Endothelial cell of umbilical vein (primary cell): ENCODE results near the gene DGCR2. TPM values are rescaled to one million over a fixed set of nuclear protein-coding genes. Genes with fewer than 3 reads are reported as not detected.

ENCODE experiments used
- BruUV-seq: library from RNA; stranded (reverse); fragments of 400-500 nt; replicated peaks from 2 replicates; lab custom pipeline; 2021; lab: Mats Ljungman, UMichigan
- CTCF ChIA-PET: fragments of 300-600, 350-600 bp; sonication (Branson Sonifier 250); formaldehyde crosslinking; loops from one replicate; lab custom pipeline; 2021; ENCODE audit warnings: antibody characterized with exemption, inconsistent platforms; lab: Charles Lee
- POLR2A ChIA-PET: fragments of 300-600, 350-600 bp; sonication (Branson Sonifier 250); formaldehyde crosslinking; loops from one replicate; lab custom pipeline; 2021; ENCODE audit warnings: antibody characterized with exemption, inconsistent platforms; lab: Charles Lee
- DNase-seq: peaks from one replicate; pipeline ENCODE4 v3.0.0-alpha.2; 2011; ENCODE audit warnings: low read depth, low spot score
- FAIRE-seq: peaks from 2 replicates; lab custom pipeline; 2011; peaks lifted over from hg19 to GRCh38; lab: Jason Lieb, UNC
- H2AFZ ChIP-seq: 2 replicates; pipeline ENCODE4 v1.6.0; 2012; ENCODE audit warnings: low read depth, low read length, control low read depth, inconsistent platforms
- H3K27ac ChIP-seq: 2 replicates; pipeline ENCODE4 v1.5.1; 2011; ENCODE audit warnings: low read depth, mild to moderate bottlenecking, control low read depth, low read length, moderate library complexity; ENCODE audit not compliant: insufficient read depth
- H3K27me3 ChIP-seq, 2 experiments: 2 replicates each; pipeline versions ENCODE4 v1.6.0 to v1.6.1; 2011; ENCODE audit warnings: low read length in 2 of 2, mixed read lengths in 1 of 2; ENCODE audit not compliant: control insufficient read depth in 2 of 2, insufficient read depth in 2 of 2
- H3K36me3 ChIP-seq, 2 experiments: 2 replicates in 1 of 2; 3 replicates in 1 of 2; pipeline ENCODE4 v1.5.1; 2011; ENCODE audit warnings: low read length in 2 of 2, mild to moderate bottlenecking in 1 of 2, moderate library complexity in 1 of 2; ENCODE audit not compliant: control insufficient read depth in 2 of 2, insufficient read depth in 2 of 2; ENCODE audit errors: extremely low read depth in 1 of 2
- H3K4me1 ChIP-seq: 3 replicates; pipeline ENCODE4 v1.5.1; 2011; ENCODE audit warnings: mild to moderate bottlenecking, low read length; ENCODE audit not compliant: control insufficient read depth, insufficient read depth; ENCODE audit errors: extremely low read depth
- H3K4me2 ChIP-seq: 2 replicates; pipeline ENCODE4 v1.6.1; 2011; ENCODE audit warnings: low read length, control low read depth, mixed read lengths; ENCODE audit not compliant: insufficient read depth
- H3K4me3 ChIP-seq, 3 experiments: fragments of 200-600 bp in 1 of 3; sonication (generic), shearing (Covaris generic) in 1 of 3; replicated peaks in 1 of 3; 2 replicates each; pipeline ENCODE4 v1.5.1; 2011 to 2016; ENCODE audit warnings: control low read depth in 3 of 3, low read length in 3 of 3, mild to moderate bottlenecking in 2 of 3, inconsistent platforms in 1 of 3, low read depth in 1 of 3, moderate library complexity in 1 of 3; ENCODE audit not compliant: insufficient read depth in 1 of 3
- H3K79me2 ChIP-seq: 2 replicates; pipeline ENCODE4 v1.6.0; 2012; ENCODE audit warnings: low read length, inconsistent platforms; ENCODE audit not compliant: control insufficient read depth, insufficient read depth
- H3K9ac ChIP-seq: replicated peaks from 2 replicates; pipeline ENCODE3; 2011; ENCODE audit warnings: low read length, control low read depth; ENCODE audit not compliant: insufficient read depth; ENCODE audit errors: extremely low read depth
- H3K9me1 ChIP-seq: replicated peaks from 3 replicates; pipeline ENCODE4 v1.6.0; 2011; ENCODE audit warnings: mild to moderate bottlenecking, low read length; ENCODE audit not compliant: control insufficient read depth, insufficient read depth; ENCODE audit errors: extremely low read depth
- H3K9me3 ChIP-seq: replicated peaks from 2 replicates; pipeline ENCODE4 v1.5.1; 2012; ENCODE audit warnings: low read length, inconsistent platforms; ENCODE audit not compliant: control insufficient read depth, insufficient read depth
- H4K20me1 ChIP-seq: replicated peaks from 2 replicates; pipeline ENCODE3; 2011; ENCODE audit warnings: mild to moderate bottlenecking, low read length; ENCODE audit not compliant: control insufficient read depth, insufficient read depth; ENCODE audit errors: extremely low read depth
- CTCF ChIP-seq, 2 donors: IDR thresholded peaks; 1 replicate in 1 of 2; 2 replicates in 1 of 2; pipeline ENCODE4 v1.5.1; 2011; ENCODE audit warnings: low read length in 2 of 2, mild to moderate bottlenecking in 2 of 2, moderate library complexity in 2 of 2, control low read depth in 1 of 2, inconsistent platforms in 1 of 2, low read depth in 1 of 2; ENCODE audit not compliant: insufficient read depth in 1 of 2; ENCODE audit errors: extremely low read depth in 1 of 2
- EZH2 ChIP-seq: IDR thresholded peaks from 2 replicates; pipeline ENCODE4 v1.6.1; 2012; ENCODE audit warnings: borderline replicate concordance, low read depth, mild to moderate bottlenecking, moderate library complexity, low read length, inconsistent platforms; ENCODE audit not compliant: severe bottlenecking
- FOS ChIP-seq: IDR thresholded peaks from 2 replicates; pipeline ENCODE4 v1.6.1; 2011; ENCODE audit warnings: mild to moderate bottlenecking, low read length, moderate library complexity, borderline replicate concordance; ENCODE audit not compliant: insufficient read depth
- GATA2 ChIP-seq: IDR thresholded peaks from 2 replicates; pipeline ENCODE4 v1.7.0; 2011; ENCODE audit warnings: low read depth, mild to moderate bottlenecking, moderate library complexity, mixed read lengths, low read length; ENCODE audit not compliant: insufficient read length, insufficient read depth
- JUN ChIP-seq: IDR thresholded peaks from 2 replicates; pipeline ENCODE4 v1.6.1; 2011; ENCODE audit warnings: borderline replicate concordance, low read depth; ENCODE audit not compliant: insufficient read length, insufficient read depth
- MAX ChIP-seq: IDR thresholded peaks from 2 replicates; pipeline ENCODE4 v1.6.1; 2011; ENCODE audit not compliant: insufficient read depth, insufficient read length
- MYC ChIP-seq: IDR thresholded peaks from one replicate; pipeline ENCODE4 v1.6.1; 2011; ENCODE audit warnings: mild to moderate bottlenecking, low read depth, low read length
- POLR2A ChIP-seq: IDR thresholded peaks from 2 replicates; pipeline ENCODE4 v1.6.1; 2012; ENCODE audit warnings: low read depth, mild to moderate bottlenecking, control low read depth, low read length
- POLR2AphosphoS5 ChIP-seq: IDR thresholded peaks from 2 replicates; pipeline ENCODE4 v1.6.1; 2012; ENCODE audit warnings: low read depth, mild to moderate bottlenecking, control low read depth, low read length, moderate library complexity; ENCODE audit not compliant: insufficient read depth
- dilution Hi-C: fragments of 300-500 bp; cut with MboI; formaldehyde crosslinking; loops from one replicate; pipeline ENCODE4 v1.15.0; 2019; ENCODE audit warnings: low sequenced_read_pairs; ENCODE audit not compliant: extremely low pct_ligation_motif_present
- intact Hi-C: fragments of 100-400 bp; cut with micrococcal nuclease; formaldehyde crosslinking; loops from one replicate; pipeline ENCODE4 v1.10.0; 2022
- polyA plus RNA-seq, 4 experiments: library from polyadenylated mRNA; depleted of rRNA in 3 of 4; stranded (reverse) in 3 of 4; unstranded in 1 of 4; fragments of >200 nt; gene quantifications; 2 replicates each; pipeline versions ENCODE4 v1.2.1 to v1.2.3, GENCODE V29; 2011 to 2012; ENCODE audit warnings: missing spikeins in 1 of 4
- total RNA-seq: library from RNA; stranded (reverse); gene quantifications from 2 replicates; pipeline ENCODE4 v1.2.3, GENCODE V29; 2021

DGCR2 gene
- total and polyA plus RNA-seq, 2 donors (not counting 3 experiments of a cell fraction or from before 2014, with no cell fraction given), result 44.8 to 51.2 TPM

DNA sequence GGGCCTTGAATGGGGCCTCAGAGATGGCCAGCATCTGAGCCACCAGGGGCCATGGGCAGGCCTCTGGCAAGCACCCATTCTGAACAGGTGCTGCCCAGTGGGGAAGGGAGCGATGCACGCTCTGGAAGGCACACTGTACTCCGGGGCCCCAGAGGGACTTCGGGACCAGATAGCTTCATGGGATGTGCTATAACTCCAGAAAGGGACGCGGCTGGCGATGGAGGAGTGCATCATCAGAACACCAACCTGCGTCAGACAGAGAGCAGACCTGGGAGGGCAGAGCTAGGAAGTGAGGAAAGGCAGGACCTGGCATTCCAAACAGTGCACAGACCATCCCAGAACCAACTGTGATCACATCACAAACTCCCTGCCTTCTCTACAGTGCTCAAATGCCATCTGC is 16.8 kb downstream of the DGCR2 start:
- ChIA-PET CTCF (interaction anchor here (0.7 kb wide), 1 partner anchor 10 kb away, joined by 4 read pairs; no protein-coding TSS in a partner anchor), POLR2A (no interaction called here)
- Histone ChIP-seq H2AFZ (no peak overlapping the region), H3K9me1 (no peaks in the 10 kb centered on the region), H3K4me3 (no peak overlapping the region), H3K9me3 (no peaks in the 10 kb centered on the region), H3K4me2 (no peak overlapping the region), H3K79me2 (peaks cover 60% of the 10 kb centered on the region), H3K36me3 (no peaks in the 10 kb centered on the region), H3K9ac (no peak overlapping the region), H4K20me1 (peaks cover 3% of the 10 kb centered on the region), H3K4me1 (no peaks in the 10 kb centered on the region), H3K27ac (no peak overlapping the region), H3K27me3 (no peaks in the 10 kb centered on the region)
- intact Hi-C loops, result no loop called here
- BruUV-seq, result no TSS peak
- TF ChIP-seq GATA2 (no peak), JUN (no peak), FOS (no peak), MYC (no peak), MAX (no peak), CTCF (IDR thresholded peaks at IDR 0.05; ENCODE audit: extremely low read depth in 1 of 2, insufficient read depth in 1 of 2, low read depth in 1 of 2, low read length in 2 of 2) (no peak), EZH2 (no peak), POLR2A (no peak), POLR2AphosphoS5 (no peak)
- FAIRE-seq (no peak), DNase-seq (no peak)
- dilution Hi-C loops, result no loop called here
